IPS-18c (cell line): ENCODE results near the gene DIAPH2.

Experiments
- H3K4me3 ChIP-seq: 2 replicates; pipeline ENCODE4 v1.7.0; 2013; ENCODE audit warnings: low read depth, mild to moderate bottlenecking, low read length, moderate library complexity; ENCODE audit not compliant: insufficient read depth
- H3K9me3 ChIP-seq: one replicate; pipeline ENCODE4 v1.6.1; 2013; ENCODE audit warnings: mild to moderate bottlenecking, low read length, moderate library complexity; ENCODE audit not compliant: control insufficient read depth, insufficient read depth

DIAPH2 gene

DNA sequence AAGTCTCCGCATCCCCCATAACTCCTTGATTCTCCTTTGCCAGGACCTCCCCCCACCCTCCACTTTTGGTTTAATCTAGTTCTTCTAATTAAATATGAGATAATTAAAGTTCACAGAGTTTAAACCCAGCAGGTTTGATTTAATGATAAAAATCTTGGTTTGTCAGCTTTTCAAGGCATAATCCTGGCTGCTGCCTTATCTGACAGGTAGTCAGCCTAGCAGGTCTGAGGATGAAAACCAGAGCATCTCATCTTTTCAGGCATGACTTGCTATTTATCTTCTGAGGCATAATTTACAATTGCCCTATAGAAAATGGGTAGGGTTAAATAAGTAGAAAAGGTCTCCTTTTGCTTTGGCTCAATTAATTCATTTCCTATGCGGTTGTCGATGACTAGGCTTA lies 790.3 kb downstream of the DIAPH2 start:
- H3K9me3 ChIP-seq, result no peaks in the 10 kb centered on the region
- H3K4me3 ChIP-seq, result no peak overlapping the region

DNA sequence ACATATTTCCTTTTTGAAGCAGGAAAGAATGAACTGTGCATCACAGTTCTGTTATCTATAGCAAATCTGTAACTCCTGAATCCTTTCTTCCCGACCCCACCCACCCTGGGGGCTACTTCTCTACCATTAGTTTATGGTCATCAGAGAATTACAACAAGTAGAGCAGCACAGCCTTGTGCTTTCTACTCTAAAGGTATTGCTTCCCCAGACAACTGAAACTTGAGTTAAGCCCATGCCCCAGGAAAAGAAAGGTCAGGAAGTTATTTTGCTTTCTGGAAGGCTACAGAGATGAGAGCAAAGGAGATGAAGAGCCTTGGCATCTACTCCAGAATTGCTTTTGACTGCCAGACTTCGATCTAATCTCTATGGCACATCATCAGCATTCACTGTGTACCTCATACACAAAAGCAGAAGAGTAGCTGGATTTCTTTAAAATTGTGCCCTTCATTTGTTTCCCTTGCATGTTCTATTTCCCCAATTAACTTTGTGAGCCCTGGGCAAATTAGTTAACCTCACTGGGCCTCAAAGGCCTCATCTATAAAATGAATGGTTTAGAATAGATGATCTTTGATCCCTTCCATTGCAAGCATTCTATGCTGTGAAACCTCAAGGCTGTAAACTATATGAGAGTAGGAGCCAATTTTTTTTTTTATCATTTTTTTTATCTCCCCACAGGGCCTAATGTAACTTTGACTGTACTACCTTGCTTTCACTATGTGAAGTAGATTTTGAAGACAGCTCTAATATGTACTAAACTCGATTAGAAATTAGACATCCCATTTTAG lies 794.7 kb downstream of the DIAPH2 start:
- no peak overlapping the region for H3K4me3 ChIP-seq

GRCh38 chrX:97481228-97481627 lies 796.6 kb downstream of the DIAPH2 start:
- Histone ChIP-seq H3K4me3 (no peak overlapping the region), H3K9me3 (no peaks in the 10 kb centered on the region)

More for the DNA sequence above, 794.7 kb downstream of the DIAPH2 start:
- no peaks in the 10 kb centered on the region for H3K9me3 ChIP-seq

DNA sequence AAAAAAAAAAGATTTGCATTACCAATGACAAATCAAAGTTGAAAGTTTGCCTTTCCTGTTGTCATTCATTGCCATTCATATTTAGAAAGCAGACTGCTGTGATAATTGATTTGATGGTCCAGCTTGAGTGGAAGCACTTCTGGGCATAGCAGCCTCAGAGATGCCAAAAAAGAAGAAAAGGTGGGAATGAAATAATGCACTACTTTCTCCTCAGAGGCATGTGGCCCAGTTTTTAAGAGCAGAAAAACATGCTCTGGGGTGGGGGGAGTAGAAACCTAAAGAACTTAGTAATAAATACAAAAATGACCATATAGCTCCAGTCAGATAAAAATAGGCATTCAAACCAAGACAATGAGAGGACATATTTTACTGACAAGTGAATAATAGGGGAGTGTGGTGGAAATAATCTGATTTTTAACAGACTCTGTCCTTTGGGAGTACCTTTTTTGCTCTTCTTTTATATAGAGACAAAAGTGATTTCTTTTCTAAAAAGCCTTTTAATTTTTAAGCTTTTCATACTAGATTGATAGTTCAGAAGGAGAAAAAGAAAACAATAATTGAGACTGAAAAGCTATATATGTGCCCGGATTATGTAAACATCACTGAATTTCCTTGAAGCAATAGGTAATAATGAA lies 798.1 kb downstream of the DIAPH2 start:
- H3K4me3 ChIP-seq, result no peak overlapping the region
- H3K9me3 ChIP-seq, result no peaks in the 10 kb centered on the region

- H3K9me3 ChIP-seq, result no peaks in the 10 kb centered on the region
Observed at GRCh38 chrX:97490656-97491055, 806.0 kb downstream of the DIAPH2 start.

DNA sequence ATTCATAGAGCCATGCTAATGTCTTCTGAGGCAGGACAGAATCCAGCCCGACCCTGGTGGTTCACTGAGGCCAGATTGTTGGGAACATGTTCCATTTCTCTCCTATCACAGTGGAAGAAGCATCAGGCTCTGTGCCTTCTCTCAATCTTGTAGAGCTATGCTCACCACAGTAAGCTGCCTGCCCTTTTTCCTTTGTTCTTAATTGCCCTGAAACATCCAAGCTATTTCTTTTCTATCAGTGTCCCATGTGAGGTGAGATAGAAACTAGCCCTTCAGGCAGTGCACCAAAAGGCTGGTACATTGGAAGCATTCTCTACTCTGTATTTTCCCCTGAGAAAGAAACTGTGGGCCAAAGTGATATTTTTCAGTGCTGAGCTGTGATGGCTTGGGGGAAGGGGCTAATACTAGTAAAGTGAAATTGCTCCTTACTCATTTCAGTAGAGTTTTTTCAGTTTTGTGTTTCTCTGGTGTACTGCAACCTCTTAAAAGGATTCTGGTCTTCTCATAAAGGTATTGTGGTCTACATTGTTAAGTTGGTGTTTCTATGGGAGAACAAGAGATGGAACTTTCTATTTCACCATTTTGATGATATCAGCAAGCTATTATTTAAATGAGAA lies 810.2 kb downstream of the DIAPH2 start:
- no peaks in the 10 kb centered on the region for H3K9me3 ChIP-seq
- no peak overlapping the region for H3K4me3 ChIP-seq

More at GRCh38 chrX:97490656-97491055, 806.0 kb downstream of the DIAPH2 start:
- H3K4me3 ChIP-seq, result no peak overlapping the region

- Histone ChIP-seq H3K9me3 (no peaks in the 10 kb centered on the region), H3K4me3 (no peak overlapping the region)
Observed at GRCh38 chrX:97498093-97498492, 813.5 kb downstream of the DIAPH2 start.

GRCh38 chrX:97504431-97504830 lies 819.8 kb downstream of the DIAPH2 start:
- Histone ChIP-seq H3K4me3 (no peak overlapping the region), H3K9me3 (no peaks in the 10 kb centered on the region)

- Histone ChIP-seq H3K9me3 (no peaks in the 10 kb centered on the region), H3K4me3 (no peak overlapping the region)
Observed at GRCh38 chrX:97517763-97518162, 833.1 kb downstream of the DIAPH2 start.

- Histone ChIP-seq H3K4me3 (no peak overlapping the region), H3K9me3 (no peaks in the 10 kb centered on the region)
Observed at GRCh38 chrX:97522307-97522706, 837.7 kb downstream of the DIAPH2 start.

- no peak overlapping the region for H3K4me3 ChIP-seq
- no peaks in the 10 kb centered on the region for H3K9me3 ChIP-seq
Observed at GRCh38 chrX:97524340-97524739, 839.7 kb downstream of the DIAPH2 start.

DNA sequence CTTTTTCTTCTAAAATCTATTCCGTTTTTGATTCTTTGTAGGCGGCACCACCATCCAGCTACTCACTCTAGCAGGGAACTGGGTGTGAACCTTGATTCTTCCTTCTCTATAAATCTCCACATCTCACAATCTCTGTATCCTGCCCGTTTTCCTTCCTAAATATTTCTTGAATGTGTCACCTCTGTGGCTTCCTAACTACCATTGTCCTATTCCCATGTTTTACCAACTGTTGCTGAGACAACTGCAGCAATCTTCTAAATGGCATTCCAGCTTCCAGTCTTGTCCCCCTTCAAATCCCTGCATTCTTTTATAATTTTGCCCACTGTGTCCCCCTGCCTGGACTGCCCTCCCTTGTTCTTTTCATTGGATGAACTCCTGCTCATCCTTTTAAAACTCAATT lies 840.4 kb downstream of the DIAPH2 start:
- H3K9me3 ChIP-seq, result no peaks in the 10 kb centered on the region
- H3K4me3 ChIP-seq, result no peak overlapping the region

- no peaks in the 10 kb centered on the region for H3K9me3 ChIP-seq
- H3K4me3 ChIP-seq, result no peak overlapping the region
Observed at GRCh38 chrX:97525981-97526380, 841.3 kb downstream of the DIAPH2 start.

GRCh38 chrX:97527725-97528124 lies 843.1 kb downstream of the DIAPH2 start:
- no peaks in the 10 kb centered on the region for H3K9me3 ChIP-seq
- no peak overlapping the region for H3K4me3 ChIP-seq

DNA sequence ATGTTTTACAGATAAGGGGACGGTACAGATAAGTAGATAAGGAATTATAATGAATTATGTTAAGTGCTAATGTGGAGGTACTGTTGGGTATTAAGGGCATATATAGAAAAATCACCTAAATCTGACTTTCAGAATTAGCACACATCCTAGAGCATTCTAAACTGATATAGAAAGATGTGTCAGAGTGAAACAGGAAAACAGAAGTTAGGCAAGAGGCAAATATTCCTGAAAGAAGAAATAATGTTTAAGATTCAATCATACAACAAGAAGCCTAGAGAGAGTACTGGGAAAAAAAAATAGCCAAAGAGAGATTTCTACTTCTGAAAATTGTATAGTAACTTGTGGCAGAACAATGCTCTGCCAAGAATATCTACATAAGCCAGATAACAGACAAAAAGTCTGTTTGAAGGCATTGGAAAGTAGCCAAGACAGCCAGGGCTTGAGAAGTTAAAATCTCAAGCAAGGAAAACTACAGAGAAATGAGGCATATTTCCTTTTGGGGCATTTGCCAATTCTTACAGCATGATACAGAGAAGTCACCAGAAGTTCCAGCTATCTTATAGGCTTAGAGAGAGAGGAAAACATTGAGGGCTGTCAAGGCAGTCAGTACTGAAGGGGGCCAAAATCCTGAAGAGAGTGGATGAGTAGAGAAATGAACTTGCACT lies 845.0 kb downstream of the DIAPH2 start:
- no peak overlapping the region for H3K4me3 ChIP-seq
- no peaks in the 10 kb centered on the region for H3K9me3 ChIP-seq

- Histone ChIP-seq H3K9me3 (no peaks in the 10 kb centered on the region), H3K4me3 (no peak overlapping the region)
Observed at GRCh38 chrX:97531825-97532224, 847.2 kb downstream of the DIAPH2 start.

- no peak overlapping the region for H3K4me3 ChIP-seq
- no peaks in the 10 kb centered on the region for H3K9me3 ChIP-seq
Observed at GRCh38 chrX:97538745-97539144, 854.1 kb downstream of the DIAPH2 start.
